Stomach (tissue), 4 donors: ENCODE measurements around the gene SORCS2.

Experiments used
- EP300 ChIP-seq: sonication (generic); formaldehyde crosslinking; IDR thresholded peaks from one replicate; pipeline ENCODE4 v1.6.1; 2017; ENCODE audit warnings: antibody characterized with exemption
- POLR2A ChIP-seq, 4 donors: fragments of 450-650 bp; IDR thresholded peaks; one replicate each; pipeline ENCODE4 v1.6.1; 2016; ENCODE audit warnings: antibody characterized with exemption in 4 of 4, control low read depth in 2 of 4, mild to moderate bottlenecking in 1 of 4, moderate library complexity in 1 of 4

GRCh38 chr4:7212101-7212674, 19.9 kb downstream of the SORCS2 start:
- no peak for TF ChIP-seq EP300
- no peak for TF ChIP-seq POLR2A (IDR thresholded peaks at IDR 0.05)
